ENCODE data around the gene MRGPRF. TPM values are rescaled to one million over a fixed set of nuclear protein-coding genes. Genes with fewer than 3 reads are reported as not detected.

The MRGPRF gene
- total and polyA plus RNA-seq, 11 donors: 1.6 to 13.1 (median 3.5) TPM

GRCh38 chr11:68956547-68957254 is 56.3 kb downstream of the MRGPRF start:
- H3K4me3 ChIP-seq: no peak overlapping the region
- DNase-seq: peak in 1 of 5 donors; percentile 46
- TF ChIP-seq CTCF (IDR thresholded peaks at IDR 0.05): no peak
- no peak for TF ChIP-seq POLR2A (IDR thresholded peaks at IDR 0.05)
- H3K4me1 ChIP-seq: peaks cover 0 to 11% (median 8%) of the 10 kb centered on the region in 12 donors
- ATAC-seq: no peak
- H3K36me3 ChIP-seq: no peaks in the 10 kb centered on the region
- 75 to 81% (median 79%) methylated on average over 12 of the region's 12 CpGs for WGBS, 4 donors
- no peaks in the 10 kb centered on the region for H3K27me3 ChIP-seq
- H3K9me3 ChIP-seq: no peaks in the 10 kb centered on the region
- intact Hi-C loops (cut with DNase I): loop anchor here in 1 of 10 donors (10.0 kb wide), 1 partner anchor 128 kb away; no protein-coding TSS in a partner anchor
- H3K27ac ChIP-seq: peak overlapping the region in 1 of 12 donors; percentile 84

- DNase-seq (peak in 1 of 5 donors; percentile 48), ATAC-seq (peak in 1 of 4 donors; percentile 44)
- H3K9me3 ChIP-seq: no peaks in the 10 kb centered on the region
- TF ChIP-seq CTCF (IDR thresholded peaks at IDR 0.05) (no peak), POLR2A (IDR thresholded peaks at IDR 0.05) (no peak)
- peak overlapping the region in 1 of 12 donors; percentile 84 for H3K27ac ChIP-seq
- H3K4me1 ChIP-seq: peaks cover 0 to 11% (median 8%) of the 10 kb centered on the region in 12 donors
- no peaks in the 10 kb centered on the region for H3K36me3 ChIP-seq
- WGBS, 4 donors: 16 to 56% (median 28%) methylated on average over 5 to 12 of the region's 12 CpGs
- intact Hi-C loops (cut with DNase I): loop anchor here in 1 of 10 donors (10.0 kb wide), 1 partner anchor 129 kb away; no protein-coding TSS in a partner anchor
- H3K4me3 ChIP-seq: no peak overlapping the region
- H3K27me3 ChIP-seq: no peaks in the 10 kb centered on the region
Observed at GRCh38 chr11:68956142-68956541, 56.9 kb downstream of the MRGPRF start.

GRCh38 chr11:68955607-68955958 is 57.5 kb downstream of the MRGPRF start:
- H3K36me3 ChIP-seq: no peaks in the 10 kb centered on the region
- H3K27ac ChIP-seq: peak overlapping the region in 1 of 12 donors; percentile 84
- TF ChIP-seq POLR2A (IDR thresholded peaks at IDR 0.05) (no peak), CTCF (IDR thresholded peaks at IDR 0.05) (no peak)
- no peak for ATAC-seq
- intact Hi-C loops (cut with DNase I): loop anchor here in 1 of 10 donors (10.0 kb wide), 1 partner anchor 129 kb away; no protein-coding TSS in a partner anchor
- peaks cover 0 to 11% (median 8%) of the 10 kb centered on the region in 12 donors for H3K4me1 ChIP-seq
- 29 to 49% (median 37%) methylated on average over 1 to 5 of the region's 5 CpGs; no CpG with 5 or more reads in 1 of the 4 donors for WGBS, 4 donors
- no peak for DNase-seq
- no peaks in the 10 kb centered on the region for H3K9me3 ChIP-seq
- H3K27me3 ChIP-seq: no peaks in the 10 kb centered on the region
- H3K4me3 ChIP-seq: peak overlapping the region in 8 of 12 donors; percentile 8 to 33 (median 12)

- 37 to 50% (median 45%) methylated on average over 30 of the region's 30 CpGs for WGBS, 4 donors
- Histone ChIP-seq H3K4me1 (peaks cover 0 to 11% (median 8%) of the 10 kb centered on the region in 12 donors), H3K9me3 (no peaks in the 10 kb centered on the region), H3K36me3 (no peaks in the 10 kb centered on the region), H3K27me3 (no peaks in the 10 kb centered on the region), H3K4me3 (peak overlapping the region in 8 of 12 donors; percentile 8 to 33 (median 12)), H3K27ac (peak overlapping the region in 2 of 12 donors; percentile 22 to 84)
- ATAC-seq (peak; percentile 48 to 96 (median 81)), DNase-seq (peak; percentile 24 to 65 (median 54))
- no peak for TF ChIP-seq POLR2A (IDR thresholded peaks at IDR 0.05)
- TF ChIP-seq CTCF (IDR thresholded peaks at IDR 0.05): no peak
- intact Hi-C loops (cut with DNase I): loop anchor here in 1 of 10 donors (10.0 kb wide), 1 partner anchor 130 kb away; no protein-coding TSS in a partner anchor
Observed at GRCh38 chr11:68954836-68955606, 58.0 kb downstream of the MRGPRF start.
